Neural crest cell (in vitro differentiated cells): ENCODE measurements around the gene COL6A5. TPM values are rescaled to one million over a fixed set of nuclear protein-coding genes. Genes with fewer than 3 reads are reported as not detected.
"Not testable (repeated sequence)": the region's sequence is repeated elsewhere in the genome, so short reads cannot be mapped to it uniquely, and the experiment has no call there.

Source experiments
- DNase-seq: peaks from one replicate; pipeline ENCODE4 v3.0.0; 2021; ENCODE audit warnings: low read depth, mixed read lengths, low spot score
- H3K27ac Mint-ChIP-seq: one replicate; pipeline ENCODE4 v1.8.0; 2021; ENCODE audit warnings: mild to moderate bottlenecking, mixed read lengths; ENCODE audit not compliant: unreplicated experiment
- H3K27me3 Mint-ChIP-seq: 2 replicates; pipeline ENCODE4 v1.8.0; 2021; ENCODE audit warnings: low read depth, mild to moderate bottlenecking, mixed read lengths
- H3K36me3 Mint-ChIP-seq: 2 replicates; pipeline ENCODE4 v1.8.0; 2021; ENCODE audit warnings: low read depth, mild to moderate bottlenecking, mixed read lengths
- H3K4me1 Mint-ChIP-seq: 2 replicates; pipeline ENCODE4 v1.8.0; 2021; ENCODE audit warnings: mixed read lengths
- H3K4me3 Mint-ChIP-seq: one replicate; pipeline ENCODE4 v1.8.0; 2021; ENCODE audit warnings: mild to moderate bottlenecking, mixed read lengths
- H3K9me3 Mint-ChIP-seq: 2 replicates; pipeline ENCODE4 v1.8.0; 2021; ENCODE audit warnings: mixed read lengths
- total RNA-seq: library from RNA; stranded (reverse); gene quantifications from 2 replicates; pipeline ENCODE4 v1.2.1, GENCODE V29; 2021
- TF ChIP-seq, protein P1 (sequence below): fragments of 200-600 bp; sonication (generic); conservative IDR thresholded peaks from 2 replicates; pipeline ENCODE4 v1.5.0; 2021; ENCODE audit warnings: antibody characterized with exemption, mild to moderate bottlenecking

The COL6A5 gene
- total RNA-seq, 1 donor from 2014 or later = not detected

- Mint-ChIP-seq H3K27ac (no peak overlapping the region), H3K4me1 (no peaks in the 10 kb centered on the region), H3K4me3 (no peak overlapping the region), H3K9me3 (no peaks in the 10 kb centered on the region), H3K36me3 (no peaks in the 10 kb centered on the region), H3K27me3 (no peaks in the 10 kb centered on the region)
- TF ChIP-seq, protein P1, sequence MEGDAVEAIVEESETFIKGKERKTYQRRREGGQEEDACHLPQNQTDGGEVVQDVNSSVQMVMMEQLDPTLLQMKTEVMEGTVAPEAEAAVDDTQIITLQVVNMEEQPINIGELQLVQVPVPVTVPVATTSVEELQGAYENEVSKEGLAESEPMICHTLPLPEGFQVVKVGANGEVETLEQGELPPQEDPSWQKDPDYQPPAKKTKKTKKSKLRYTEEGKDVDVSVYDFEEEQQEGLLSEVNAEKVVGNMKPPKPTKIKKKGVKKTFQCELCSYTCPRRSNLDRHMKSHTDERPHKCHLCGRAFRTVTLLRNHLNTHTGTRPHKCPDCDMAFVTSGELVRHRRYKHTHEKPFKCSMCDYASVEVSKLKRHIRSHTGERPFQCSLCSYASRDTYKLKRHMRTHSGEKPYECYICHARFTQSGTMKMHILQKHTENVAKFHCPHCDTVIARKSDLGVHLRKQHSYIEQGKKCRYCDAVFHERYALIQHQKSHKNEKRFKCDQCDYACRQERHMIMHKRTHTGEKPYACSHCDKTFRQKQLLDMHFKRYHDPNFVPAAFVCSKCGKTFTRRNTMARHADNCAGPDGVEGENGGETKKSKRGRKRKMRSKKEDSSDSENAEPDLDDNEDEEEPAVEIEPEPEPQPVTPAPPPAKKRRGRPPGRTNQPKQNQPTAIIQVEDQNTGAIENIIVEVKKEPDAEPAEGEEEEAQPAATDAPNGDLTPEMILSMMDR = no peak
- DNase-seq = no peak
These were observed 50.4 kb downstream of the COL6A5 start for GRCh38 chr3:130395916-130396315.

DNA sequence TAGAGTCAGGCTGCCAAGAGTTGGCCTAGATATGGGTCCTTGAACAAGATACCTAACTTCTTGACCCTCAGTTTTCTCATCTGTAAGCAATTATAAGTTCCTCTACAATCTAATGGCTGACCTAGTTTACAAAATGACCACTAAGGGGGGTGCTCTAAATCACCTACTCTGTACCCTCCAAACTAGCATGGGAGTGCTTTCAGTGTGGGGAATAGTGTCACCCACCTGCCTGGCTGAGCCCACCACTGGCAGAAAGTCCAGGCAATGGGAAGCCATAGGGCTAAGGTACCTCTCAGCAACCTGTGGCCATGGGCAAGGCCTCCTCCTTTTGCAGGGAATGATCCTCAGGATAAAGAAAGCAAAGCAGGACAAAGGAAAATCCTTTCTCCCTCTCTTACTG is 58.9 kb downstream of the COL6A5 start:
- H3K27me3 Mint-ChIP-seq = no peaks in the 10 kb centered on the region
- no peak overlapping the region for H3K4me3 Mint-ChIP-seq
- no peak for DNase-seq
- H3K9me3 Mint-ChIP-seq = peaks cover 9% of the 10 kb centered on the region
- H3K4me1 Mint-ChIP-seq = no peaks in the 10 kb centered on the region
- H3K27ac Mint-ChIP-seq = peak overlapping the region; percentile 54
- H3K36me3 Mint-ChIP-seq = peaks cover 3% of the 10 kb centered on the region
- TF ChIP-seq, protein P1 = no peak

DNA sequence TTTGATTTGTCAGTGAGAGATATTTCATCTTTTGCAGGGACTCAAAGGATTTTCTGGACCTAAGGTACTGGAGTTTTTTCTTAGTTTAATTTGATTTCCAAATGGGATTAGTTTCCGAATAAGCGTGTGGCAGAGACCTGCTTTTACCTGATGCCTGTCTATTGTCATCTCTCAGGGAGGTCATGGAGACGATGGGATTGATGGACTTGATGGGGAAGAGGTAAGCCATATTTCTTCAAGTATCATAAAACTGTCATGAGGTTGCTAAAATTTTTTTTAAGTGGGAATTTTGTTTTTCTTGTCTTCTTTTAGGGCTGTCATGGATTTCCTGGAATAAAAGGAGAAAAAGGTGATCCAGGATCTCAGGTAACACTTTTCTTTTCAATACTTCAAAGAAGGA is 60.5 kb downstream of the COL6A5 start:
- peaks cover 3% of the 10 kb centered on the region for H3K36me3 Mint-ChIP-seq
- H3K4me1 Mint-ChIP-seq = no peaks in the 10 kb centered on the region
- H3K27ac Mint-ChIP-seq = no peak overlapping the region
- no peaks in the 10 kb centered on the region for H3K27me3 Mint-ChIP-seq
- peaks cover 9% of the 10 kb centered on the region for H3K9me3 Mint-ChIP-seq
- TF ChIP-seq, protein P1 = no peak
- H3K4me3 Mint-ChIP-seq = no peak overlapping the region
- no peak for DNase-seq

DNA sequence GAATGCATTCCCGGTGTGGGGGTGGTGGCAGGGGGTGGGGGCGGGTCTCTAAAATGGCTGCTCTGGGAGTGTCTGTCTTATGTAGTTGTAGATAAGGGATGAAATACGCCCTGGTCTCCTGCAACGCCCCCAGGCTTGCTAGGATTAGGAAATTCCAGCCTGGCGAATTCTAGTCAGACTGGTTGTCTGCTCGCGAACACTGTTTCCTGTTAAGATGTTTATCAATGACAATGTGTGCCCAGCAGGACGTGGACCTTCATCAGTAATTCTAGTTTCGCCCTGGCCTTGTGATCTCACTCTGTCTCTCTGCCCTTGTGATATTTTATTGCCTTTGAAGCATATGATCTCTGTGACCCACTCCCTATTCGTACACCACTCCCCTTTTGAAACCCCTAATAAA is 62.8 kb downstream of the COL6A5 start:
- DNase-seq, H3K36me3 Mint-ChIP-seq, H3K27ac Mint-ChIP-seq, H3K4me3 Mint-ChIP-seq, H3K9me3 Mint-ChIP-seq, H3K27me3 Mint-ChIP-seq: not testable (repeated sequence)
- H3K4me1 Mint-ChIP-seq = peaks cover 15% of the 10 kb centered on the region

DNA sequence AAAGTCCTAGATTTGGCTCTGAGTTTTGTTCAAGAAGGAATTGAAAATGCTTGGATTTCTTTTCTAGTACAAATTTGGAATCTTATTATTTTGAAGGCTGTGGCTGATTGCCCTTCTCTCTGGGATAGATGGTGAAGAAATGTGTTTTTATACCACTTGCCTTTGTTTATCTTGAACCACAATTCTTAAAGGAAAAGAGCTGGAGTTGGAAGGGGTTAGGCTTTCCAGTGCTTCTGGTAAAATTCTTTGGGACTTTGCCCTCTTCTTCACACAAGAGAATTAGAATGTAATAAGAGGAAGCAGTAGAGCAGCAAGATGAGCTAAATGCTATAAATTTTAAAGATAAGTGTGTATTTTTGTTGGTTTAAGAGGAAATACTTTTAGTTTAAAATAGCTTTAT is 65.8 kb downstream of the COL6A5 start:
- Mint-ChIP-seq H3K9me3 (peaks cover 9% of the 10 kb centered on the region), H3K27me3 (no peaks in the 10 kb centered on the region), H3K36me3 (peaks cover 3% of the 10 kb centered on the region), H3K27ac (no peak overlapping the region), H3K4me3 (no peak overlapping the region), H3K4me1 (peaks cover 32% of the 10 kb centered on the region)
- TF ChIP-seq, protein P1 = no peak
- DNase-seq = no peak

- H3K27ac Mint-ChIP-seq = peak overlapping the region; percentile 76
- no peak overlapping the region for H3K4me3 Mint-ChIP-seq
- peaks cover 32% of the 10 kb centered on the region for H3K4me1 Mint-ChIP-seq
- TF ChIP-seq, protein P1 = no peak
- H3K36me3 Mint-ChIP-seq = peaks cover 3% of the 10 kb centered on the region
- H3K9me3 Mint-ChIP-seq = peaks cover 4% of the 10 kb centered on the region
- no peak for DNase-seq
- no peaks in the 10 kb centered on the region for H3K27me3 Mint-ChIP-seq
These were observed 67.6 kb downstream of the COL6A5 start for GRCh38 chr3:130412991-130413560.
